GM19035 (cell line): ENCODE data around the gene RADIL.

Experiments
- ATAC-seq: cut with Tn5 transposase; IDR thresholded peaks from one replicate; pipeline ENCODE4 v1.9.1; 2021; ENCODE audit not compliant: unreplicated experiment

Gene RADIL

GRCh38 chr7:4884164-4884563, 648 bp upstream of the RADIL start:
- ATAC-seq: no peak

- no peak for ATAC-seq
Measured at GRCh38 chr7:4883033-4883371, 514 bp downstream of the RADIL start.

- no peak for ATAC-seq
Measured at GRCh38 chr7:4882169-4883032, 1.1 kb downstream of the RADIL start.

GRCh38 chr7:4880218-4880617, 3.3 kb downstream of the RADIL start:
- no peak for ATAC-seq

GRCh38 chr7:4879396-4880081, 4.0 kb downstream of the RADIL start:
- ATAC-seq: no peak

- ATAC-seq: no peak
Measured at GRCh38 chr7:4878336-4879335, 4.9 kb downstream of the RADIL start.

- ATAC-seq: no peak
Measured at GRCh38 chr7:4876586-4876985, 6.9 kb downstream of the RADIL start.

- ATAC-seq: no peak
Measured at GRCh38 chr7:4875391-4875790, 8.1 kb downstream of the RADIL start.

GRCh38 chr7:4873071-4873944, 10.2 kb downstream of the RADIL start:
- ATAC-seq: no peak

- ATAC-seq: no peak
Measured at GRCh38 chr7:4871930-4872675, 11.4 kb downstream of the RADIL start.

- no peak for ATAC-seq
Measured at GRCh38 chr7:4871056-4871680, 12.3 kb downstream of the RADIL start.

GRCh38 chr7:4868493-4868892, 15.0 kb downstream of the RADIL start:
- ATAC-seq: no peak

- ATAC-seq: no peak
Measured at GRCh38 chr7:4866528-4867496, 16.7 kb downstream of the RADIL start.

GRCh38 chr7:4862156-4862555, 21.4 kb downstream of the RADIL start:
- ATAC-seq: no peak

- ATAC-seq: no peak
Measured at GRCh38 chr7:4861673-4862072, 21.8 kb downstream of the RADIL start, which contains the start of gene PAPOLB. PAPOLB (minus strand) TSS chr7:4862030; CDS start chr7:4861810, 220 bp downstream.

- no peak for ATAC-seq
Measured at GRCh38 chr7:4861227-4861626, 22.3 kb downstream of the RADIL start.

- no peak for ATAC-seq
Measured at GRCh38 chr7:4857189-4857588, 26.3 kb downstream of the RADIL start.
